PC-9 (cell line): Measurements from ENCODE around the gene AGAP1. TPM values are rescaled to one million over a fixed set of nuclear protein-coding genes. Genes with fewer than 3 reads are reported as not detected.

Experiments used
- BruUV-seq: library from RNA; stranded (reverse); fragments of 400-500 nt; replicated peaks from 2 replicates; lab custom pipeline; 2021; lab: Mats Ljungman, UMichigan
- CTCF ChIA-PET: fragments of 300-600 bp; sonication (Branson Sonifier 250); formaldehyde crosslinking; loops from one replicate; lab custom pipeline; 2022; ENCODE audit warnings: antibody characterized with exemption; lab: Charles Lee
- POLR2A ChIA-PET: fragments of 300-600 bp; sonication (Branson Sonifier 250); formaldehyde crosslinking; loops from one replicate; lab custom pipeline; 2022; ENCODE audit warnings: antibody characterized with exemption; ENCODE audit not compliant: unreplicated experiment; lab: Charles Lee
- DNase-seq, 2 experiments: peaks; one replicate each; pipeline versions ENCODE4 v3.0.0 to v3.0.0-alpha.2; 2015 to 2022; ENCODE audit warnings: mixed read lengths in 1 of 2
- H2AFZ ChIP-seq: fragments of 200-600 bp; sonication (generic); 2 replicates; pipeline ENCODE4 v1.8.1; 2017; ENCODE audit warnings: antibody characterized with exemption
- H3F3A ChIP-seq: fragments of 200-600 bp; sonication (generic); 2 replicates; pipeline ENCODE4 v1.8.1; 2017; ENCODE audit warnings: antibody characterized with exemption, mild to moderate bottlenecking, low read depth; ENCODE audit not compliant: insufficient read depth
- H3K27ac ChIP-seq: fragments of 200-600 bp; sonication (generic); 2 replicates; pipeline ENCODE4 v1.6.1; 2016; ENCODE audit warnings: mixed run types
- H3K27me3 ChIP-seq: fragments of 200-600 bp; sonication (generic); 2 replicates; pipeline ENCODE4 v1.6.1; 2016; ENCODE audit warnings: low read depth, mixed run types; ENCODE audit not compliant: insufficient read depth
- H3K36me3 ChIP-seq: fragments of 200-600 bp; sonication (generic); 2 replicates; pipeline ENCODE4 v1.6.1; 2016; ENCODE audit warnings: low read depth, mixed run types
- H3K4me1 ChIP-seq: fragments of 200-600 bp; sonication (generic); replicated peaks from 2 replicates; pipeline ENCODE4 v1.6.1; 2016; ENCODE audit warnings: mixed run types; ENCODE audit not compliant: insufficient read depth
- H3K4me2 ChIP-seq: fragments of 200-600 bp; sonication (generic); 2 replicates; pipeline ENCODE4 v1.6.1; 2017; ENCODE audit warnings: mixed run types
- H3K4me3 ChIP-seq: fragments of 200-600 bp; sonication (generic); 2 replicates; pipeline ENCODE4 v1.6.1; 2016; ENCODE audit warnings: mixed run types
- H3K79me2 ChIP-seq: fragments of 200-600 bp; sonication (generic); 2 replicates; pipeline ENCODE4 v1.6.1; 2017; ENCODE audit warnings: low read depth, mixed run types
- H3K9me2 ChIP-seq: fragments of 200-600 bp; sonication (generic); 2 replicates; pipeline ENCODE4 v1.8.1; 2017; ENCODE audit warnings: mild to moderate bottlenecking; ENCODE audit not compliant: insufficient read depth
- H3K9me3 ChIP-seq: fragments of 200-600 bp; sonication (generic); 2 replicates; pipeline ENCODE4 v1.8.1; 2016; ENCODE audit warnings: low read depth; ENCODE audit not compliant: insufficient read depth
- H4K20me1 ChIP-seq: fragments of 200-600 bp; sonication (generic); 2 replicates; pipeline ENCODE4 v1.8.1; 2017; ENCODE audit not compliant: insufficient read depth
- CTCF ChIP-seq: fragments of 200-600 bp; sonication (generic); conservative IDR thresholded peaks from 2 replicates; pipeline ENCODE4 v1.6.1; 2017; ENCODE audit warnings: mixed run types, antibody characterized with exemption, mild to moderate bottlenecking, moderate library complexity
- EZH2 ChIP-seq: fragments of 200-600 bp; sonication (generic); IDR thresholded peaks from 2 replicates; pipeline ENCODE4 v1.8.0; 2017; ENCODE audit warnings: antibody characterized with exemption, low read depth
- intact Hi-C: fragments of 100-400 bp; cut with micrococcal nuclease; formaldehyde crosslinking; loops from one replicate; pipeline ENCODE4 v1.10.0; 2022; ENCODE audit not compliant: unreplicated experiment
- total RNA-seq: library from RNA; stranded (reverse); gene quantifications from 2 replicates; pipeline ENCODE4 v1.2.3, GENCODE V29; 2021

Gene AGAP1
- total RNA-seq, 1 experiment from 2014 or later = 91.4 TPM

- no peaks in the 10 kb centered on the region for H3K9me2 ChIP-seq
- no peak overlapping the region for H3K27ac ChIP-seq
- BruUV-seq = no TSS peak
- H3F3A ChIP-seq = no peaks in the 10 kb centered on the region
- no peak overlapping the region for H3K4me2 ChIP-seq
- no peaks in the 10 kb centered on the region for H3K79me2 ChIP-seq
- ChIA-PET CTCF (no interaction called here), POLR2A (interaction anchor here (0.5 kb wide), 1 partner anchor 97 kb away, joined by 3 read pairs; no protein-coding TSS in a partner anchor)
- no peaks in the 10 kb centered on the region for H3K27me3 ChIP-seq
- H3K4me1 ChIP-seq = no peaks in the 10 kb centered on the region
- DNase-seq = no peak
- no peak overlapping the region for H3K4me3 ChIP-seq
- no peak overlapping the region for H2AFZ ChIP-seq
- peaks cover 26% of the 10 kb centered on the region for H4K20me1 ChIP-seq
- intact Hi-C loops = no loop called here
- no peaks in the 10 kb centered on the region for H3K36me3 ChIP-seq
- H3K9me3 ChIP-seq = no peaks in the 10 kb centered on the region
- no peak for TF ChIP-seq CTCF
Measured at GRCh38 chr2:236014408-236015131, 520.7 kb downstream of the AGAP1 start.

- Histone ChIP-seq H3K4me3 (no peak overlapping the region), H3K9me2 (no peaks in the 10 kb centered on the region), H3K27me3 (no peaks in the 10 kb centered on the region), H3K27ac (no peak overlapping the region), H3K4me1 (no peaks in the 10 kb centered on the region), H3K79me2 (no peaks in the 10 kb centered on the region), H3K9me3 (no peaks in the 10 kb centered on the region), H3F3A (no peaks in the 10 kb centered on the region), H2AFZ (no peak overlapping the region), H4K20me1 (peaks cover 25% of the 10 kb centered on the region), H3K36me3 (no peaks in the 10 kb centered on the region), H3K4me2 (no peak overlapping the region)
- CTCF ChIA-PET = no interaction called here
- no TSS peak for BruUV-seq
- POLR2A ChIA-PET = no interaction called here
- no peak for TF ChIP-seq CTCF
- TF ChIP-seq EZH2 = no peak
- intact Hi-C loops = no loop called here
- no peak for DNase-seq
Measured at GRCh38 chr2:236015171-236015570, 521.3 kb downstream of the AGAP1 start.

GRCh38 chr2:236016496-236016895, 522.7 kb downstream of the AGAP1 start:
- H3K79me2 ChIP-seq = no peaks in the 10 kb centered on the region
- DNase-seq = no peak
- H3K36me3 ChIP-seq = no peaks in the 10 kb centered on the region
- no peak overlapping the region for H3K4me2 ChIP-seq
- H2AFZ ChIP-seq = no peak overlapping the region
- no peaks in the 10 kb centered on the region for H3K9me3 ChIP-seq
- no peak overlapping the region for H3K27ac ChIP-seq
- CTCF ChIA-PET = no interaction called here
- no peaks in the 10 kb centered on the region for H3K4me1 ChIP-seq
- POLR2A ChIA-PET = no interaction called here
- H3K9me2 ChIP-seq = no peaks in the 10 kb centered on the region
- TF ChIP-seq EZH2 = no peak
- no peak for TF ChIP-seq CTCF
- no TSS peak for BruUV-seq
- H4K20me1 ChIP-seq = peaks cover 22% of the 10 kb centered on the region
- no peaks in the 10 kb centered on the region for H3F3A ChIP-seq
- no peak overlapping the region for H3K4me3 ChIP-seq
- no peaks in the 10 kb centered on the region for H3K27me3 ChIP-seq
- intact Hi-C loops = no loop called here
